GM19043 (cell line): Measurements from ENCODE around the gene ADGRG1.

ENCODE experiments used
- ATAC-seq: cut with Tn5 transposase; IDR thresholded peaks from one replicate; pipeline ENCODE4 v1.9.1; 2021; ENCODE audit warnings: low read depth; ENCODE audit not compliant: unreplicated experiment

Gene ADGRG1

DNA sequence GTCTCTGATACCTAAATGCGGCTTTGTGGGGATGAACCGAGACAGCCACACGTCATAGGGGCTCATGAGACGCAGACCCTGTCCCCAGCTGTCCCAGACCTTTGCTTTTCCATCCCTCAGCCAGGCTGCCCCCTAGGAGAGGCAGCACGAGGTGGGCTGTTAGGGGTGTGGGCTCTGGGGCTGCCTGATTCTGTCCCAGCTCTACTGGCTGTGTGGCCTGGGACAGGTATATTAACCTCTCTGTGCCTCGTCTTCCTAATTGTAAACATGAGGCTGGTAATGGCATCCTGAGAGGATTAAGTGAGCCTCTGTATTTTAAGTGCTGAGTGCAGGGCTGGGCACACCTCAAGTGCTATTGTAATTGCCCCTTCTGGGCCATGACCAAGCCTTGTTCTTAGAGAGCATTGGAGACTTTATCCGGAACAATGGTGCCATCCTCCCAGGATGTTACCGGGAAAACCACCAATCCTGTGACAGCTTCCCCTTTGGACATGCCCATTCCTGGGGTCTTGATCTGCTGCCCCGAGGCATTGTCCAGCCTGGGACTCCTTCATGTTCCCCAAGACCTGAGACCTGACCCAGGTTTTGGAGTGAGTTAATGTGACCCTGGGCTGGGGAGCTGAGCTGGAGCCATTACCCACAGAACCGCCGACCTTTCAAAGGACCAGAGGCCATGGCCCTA, 5.1 kb downstream of the ADGRG1 start:
- ATAC-seq = no peak

DNA sequence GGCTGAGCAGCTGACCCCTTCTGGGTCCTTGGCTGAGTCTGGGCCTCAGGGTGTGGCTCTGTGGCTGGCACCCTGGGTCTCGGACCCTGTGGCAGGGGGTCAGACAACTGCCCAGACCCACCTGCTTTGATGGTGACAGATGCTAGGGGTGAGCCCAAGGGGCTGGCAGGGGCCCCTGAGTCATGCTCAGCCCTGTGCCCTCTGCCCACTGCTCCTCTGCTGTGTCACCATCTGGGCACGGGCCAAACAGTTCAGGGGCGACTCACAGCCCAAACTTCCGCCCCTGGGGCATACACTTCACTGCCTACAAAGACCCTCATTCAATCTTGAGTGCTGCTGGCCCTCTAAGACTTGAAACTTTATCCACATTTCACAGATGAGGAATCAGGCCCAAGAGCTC, 5.7 kb downstream of the ADGRG1 start:
- ATAC-seq = no peak

DNA sequence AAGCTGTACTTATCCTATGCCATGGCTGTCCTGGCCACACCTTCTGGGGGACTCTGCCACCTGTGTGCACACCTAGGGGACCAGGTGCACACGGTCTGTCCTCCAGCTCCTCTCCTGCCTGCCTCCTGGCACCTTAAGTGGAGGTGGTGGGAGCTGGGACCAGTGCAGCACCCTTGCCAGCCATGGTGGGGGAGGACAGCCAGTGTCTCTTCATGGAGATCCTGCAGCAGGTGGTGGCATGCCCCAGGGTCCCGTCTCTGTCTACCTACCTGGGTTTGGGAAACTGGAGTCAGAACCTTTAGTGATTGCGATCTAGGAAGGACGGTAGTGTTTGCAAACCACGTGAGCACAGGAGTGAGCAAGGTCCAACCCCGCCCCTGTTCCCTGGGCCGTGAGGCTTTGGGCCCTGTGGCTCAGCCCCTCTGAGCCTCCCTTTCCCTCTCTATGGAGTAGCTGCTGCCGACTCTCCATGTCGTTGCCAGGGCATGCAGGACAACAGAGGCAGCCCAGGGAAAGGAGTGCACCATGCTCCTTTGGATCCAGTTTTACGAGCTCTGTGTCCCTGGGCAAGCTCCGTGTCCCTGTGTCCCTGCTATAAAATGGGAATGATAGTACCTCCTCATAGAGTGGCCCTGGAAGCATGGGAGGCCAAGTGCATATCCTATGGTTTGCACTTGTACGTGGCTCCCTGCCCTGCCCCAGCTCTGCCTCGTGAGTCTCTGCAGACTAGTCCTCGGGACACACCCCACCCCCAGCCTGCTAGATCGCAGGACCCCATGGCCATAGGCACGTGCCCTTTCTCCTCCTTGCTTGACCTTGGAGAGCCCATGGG, 7.1 kb downstream of the ADGRG1 start:
- no peak for ATAC-seq

DNA sequence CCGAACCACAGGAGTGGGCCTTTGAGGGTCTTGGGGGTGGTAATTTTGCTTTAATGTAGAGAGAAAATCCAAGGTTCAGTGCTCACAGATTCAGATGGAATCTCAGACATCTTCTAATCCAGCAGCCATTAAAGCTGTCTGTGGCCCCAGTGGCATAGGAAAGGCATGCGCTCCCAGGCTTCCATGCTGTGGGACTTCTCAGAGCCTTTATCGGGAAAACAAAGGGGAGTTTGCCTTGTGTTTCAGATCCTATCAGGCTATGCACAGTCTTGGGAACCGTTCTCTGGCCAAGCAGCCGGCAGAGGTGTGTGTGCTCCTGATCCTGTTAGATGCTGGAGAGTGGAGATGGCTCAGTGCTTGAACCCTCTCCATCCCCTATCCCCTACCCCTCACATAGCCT, 7.8 kb downstream of the ADGRG1 start:
- ATAC-seq = no peak

DNA sequence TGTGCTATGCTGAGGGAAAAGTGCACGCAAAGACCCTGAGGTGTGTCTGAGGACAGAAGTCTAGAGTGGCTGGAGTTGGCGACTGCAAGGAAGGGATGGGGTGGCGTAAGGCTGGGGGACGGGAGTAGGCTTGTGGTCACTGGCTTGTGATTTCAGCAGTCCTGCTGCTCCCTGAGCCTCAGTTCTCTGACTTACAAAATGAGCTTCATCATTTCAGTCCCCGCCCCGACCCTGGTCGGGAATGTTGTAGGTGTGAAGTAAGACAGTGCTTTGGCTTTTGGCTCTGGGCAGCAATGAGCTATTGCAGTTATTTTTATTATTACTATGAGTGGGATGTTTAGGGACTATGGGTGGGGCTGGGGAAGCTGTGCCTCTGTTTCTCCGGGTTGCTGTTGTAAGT, 8.6 kb downstream of the ADGRG1 start:
- ATAC-seq = no peak

DNA sequence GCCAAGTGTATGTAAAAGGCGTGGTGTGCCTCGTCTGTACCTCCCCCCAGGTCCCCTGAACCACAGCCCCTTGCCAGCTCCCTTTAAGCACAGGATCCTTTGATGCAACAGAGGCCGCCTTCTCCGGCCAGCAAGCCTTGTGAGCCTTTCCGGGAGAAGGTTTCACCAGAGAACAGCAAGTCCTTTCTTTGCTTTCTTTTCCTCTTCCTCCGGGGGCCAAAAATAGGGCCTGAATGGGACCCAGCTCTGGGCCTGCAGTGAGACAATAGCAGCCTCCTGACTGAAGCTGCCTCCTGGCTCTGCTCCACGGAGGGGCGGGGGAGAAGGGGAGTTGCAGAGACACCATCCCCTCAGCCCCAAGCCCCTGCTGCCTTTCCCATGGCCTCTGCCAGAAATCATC, 9.0 kb downstream of the ADGRG1 start:
- no peak for ATAC-seq

DNA sequence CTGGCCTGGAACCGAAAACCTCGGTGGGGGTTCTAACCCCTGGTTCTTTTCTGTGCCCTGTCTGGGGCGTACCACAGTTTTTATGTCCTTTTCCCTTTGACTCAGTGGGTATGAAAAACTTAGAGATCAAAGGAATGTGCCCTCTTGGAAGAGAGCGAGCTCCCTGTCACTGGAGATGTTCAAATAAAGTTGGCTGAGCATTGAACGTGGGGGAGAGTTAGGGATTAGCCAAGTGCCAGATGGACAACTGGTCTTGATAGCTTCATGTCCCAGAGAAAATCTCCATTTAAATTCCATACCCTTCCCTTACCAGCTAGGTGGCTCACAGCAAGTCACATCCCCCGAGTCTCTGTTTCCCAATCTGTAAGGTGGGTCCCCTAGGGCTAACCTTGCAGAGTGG, 9.5 kb downstream of the ADGRG1 start:
- no peak for ATAC-seq

DNA sequence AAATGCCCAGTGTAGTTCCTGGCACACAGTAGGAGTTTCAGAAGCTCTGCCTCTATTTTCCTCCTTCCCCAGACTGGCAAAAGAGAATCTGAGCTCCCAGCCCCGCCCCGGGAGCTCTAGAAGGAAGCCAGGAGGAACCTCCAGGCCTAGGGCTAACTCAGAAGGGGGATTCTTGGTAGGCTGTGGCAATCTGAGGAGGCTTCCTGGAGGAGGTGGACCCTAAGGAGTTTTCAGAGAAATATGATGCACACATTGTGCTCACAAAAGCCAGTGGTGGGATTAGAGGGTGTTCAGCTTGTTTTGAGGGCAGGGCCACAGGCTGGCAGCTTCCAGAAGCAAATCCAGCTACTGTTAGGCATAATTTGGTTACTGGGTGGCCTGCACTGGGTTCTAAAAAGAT, 10.0 kb downstream of the ADGRG1 start:
- no peak for ATAC-seq

DNA sequence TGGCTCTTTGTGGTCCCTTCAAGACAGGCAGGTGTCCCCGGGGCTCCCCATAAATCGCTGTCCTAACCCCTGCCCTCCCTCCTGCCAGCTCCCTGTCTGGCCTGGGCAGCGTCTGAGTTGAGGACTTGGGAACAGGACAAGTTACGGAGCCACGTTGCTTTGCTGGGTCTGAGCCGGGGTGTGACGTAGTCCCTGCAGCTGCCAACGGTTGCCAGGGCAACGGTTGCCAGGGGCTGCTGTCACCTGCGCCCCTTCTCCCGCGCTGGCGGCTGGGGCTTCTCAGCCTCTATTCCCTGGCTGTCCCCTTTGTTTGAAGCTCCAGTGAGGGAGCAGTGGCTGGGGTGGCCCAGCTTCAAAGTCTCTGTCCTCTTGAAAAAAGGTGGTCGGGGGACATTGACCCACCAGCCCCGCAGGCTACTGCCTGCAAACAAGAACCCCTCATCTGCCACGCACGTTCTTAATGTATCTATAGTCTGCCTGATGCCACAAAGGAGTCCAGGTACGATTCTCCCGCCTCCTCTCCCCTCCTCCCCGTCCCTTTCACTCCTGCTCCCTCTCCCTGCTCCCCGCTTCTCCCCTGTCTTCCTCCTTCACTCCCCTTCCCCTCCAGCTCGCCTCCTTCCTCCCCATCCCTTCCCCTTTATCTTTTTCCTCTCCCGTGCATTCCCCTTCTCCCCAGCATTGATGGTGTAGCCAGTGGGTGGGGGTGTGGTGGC, 10.9 kb downstream of the ADGRG1 start:
- ATAC-seq = no peak

DNA sequence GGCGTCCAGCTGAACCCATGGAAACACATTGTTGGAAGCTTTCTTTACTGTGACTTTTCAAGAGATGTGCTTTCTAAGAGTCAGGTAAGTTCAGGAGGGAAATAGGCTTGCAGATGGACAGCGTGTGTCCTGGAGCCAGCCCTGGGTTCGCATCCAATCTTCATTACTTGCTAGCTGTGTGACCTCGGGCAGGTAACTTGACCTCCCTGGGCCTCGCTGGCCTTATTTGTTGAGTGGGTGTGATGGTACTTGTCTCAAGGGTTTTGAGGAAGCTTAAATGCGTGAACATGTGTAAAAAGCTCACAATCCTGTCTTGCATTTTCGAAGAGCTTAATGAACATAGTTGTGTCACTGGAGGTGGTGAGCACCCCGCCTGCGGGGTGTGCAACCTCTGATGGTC, 11.8 kb downstream of the ADGRG1 start:
- no peak for ATAC-seq

DNA sequence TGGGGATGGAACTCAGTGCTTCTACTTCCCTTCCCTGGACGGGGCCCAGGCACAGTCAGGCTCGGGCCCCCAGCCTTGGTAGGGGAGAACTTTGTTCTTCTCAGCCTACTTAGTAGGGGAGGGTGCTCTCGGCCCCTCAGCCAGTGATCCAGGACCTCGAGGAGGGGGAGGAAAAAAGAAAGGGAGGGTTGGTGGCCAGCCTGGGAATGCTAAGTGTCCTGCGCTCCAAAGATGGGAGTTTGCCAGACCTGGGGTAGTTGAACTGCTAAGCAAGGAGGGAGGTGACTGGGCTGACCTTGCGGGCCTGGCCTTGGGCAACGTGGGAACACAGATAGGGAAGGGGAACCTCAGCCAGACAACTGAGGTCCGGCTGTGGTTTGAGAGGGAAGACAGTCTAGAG, 12.2 kb downstream of the ADGRG1 start:
- no peak for ATAC-seq

DNA sequence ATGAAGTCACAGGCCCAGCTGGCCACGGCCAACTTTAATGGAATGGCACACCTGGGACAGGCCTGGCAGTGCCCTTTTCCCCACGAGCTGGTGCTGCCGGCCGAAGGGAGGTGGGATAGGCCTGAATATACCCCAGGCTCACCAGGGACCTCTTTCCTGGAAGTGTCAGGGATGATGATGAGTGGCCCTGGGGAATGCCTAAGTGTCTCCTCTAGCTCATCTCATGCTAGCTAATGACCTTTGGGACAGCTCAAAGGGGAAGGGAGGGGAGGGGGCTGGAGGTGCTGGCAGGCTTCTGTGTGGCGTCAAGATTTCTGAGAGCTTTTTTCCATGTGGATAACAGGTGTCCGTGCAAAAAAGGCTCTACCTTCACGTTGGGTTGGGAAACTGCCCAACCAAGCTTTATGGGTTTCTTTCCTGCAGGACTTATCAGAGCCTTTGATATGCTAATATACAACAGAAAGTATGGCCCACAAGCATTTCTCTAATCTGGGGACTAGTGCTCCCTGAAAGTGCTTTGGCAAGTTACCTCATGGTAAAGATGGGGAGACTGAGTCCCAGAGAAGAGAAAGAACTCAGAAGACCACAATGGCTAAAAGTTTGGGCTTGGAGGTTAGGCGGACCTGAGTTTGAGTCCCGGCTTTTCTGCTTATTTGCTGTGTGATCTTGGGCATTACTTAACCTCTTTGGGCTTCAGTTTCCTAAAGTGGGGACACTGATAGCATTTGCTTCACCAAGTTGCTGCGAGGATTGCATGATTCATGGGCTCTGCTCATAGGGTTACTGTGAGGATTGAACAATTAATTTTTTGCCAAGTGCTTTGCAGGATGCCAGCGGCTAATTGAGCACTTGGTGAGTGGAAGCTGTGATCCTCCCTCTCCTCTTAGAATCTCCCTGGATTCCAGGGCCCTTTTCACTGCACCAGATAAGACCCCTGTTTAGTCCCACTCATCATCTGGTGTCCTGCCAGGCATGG, 14.0 kb downstream of the ADGRG1 start:
- ATAC-seq = no peak

DNA sequence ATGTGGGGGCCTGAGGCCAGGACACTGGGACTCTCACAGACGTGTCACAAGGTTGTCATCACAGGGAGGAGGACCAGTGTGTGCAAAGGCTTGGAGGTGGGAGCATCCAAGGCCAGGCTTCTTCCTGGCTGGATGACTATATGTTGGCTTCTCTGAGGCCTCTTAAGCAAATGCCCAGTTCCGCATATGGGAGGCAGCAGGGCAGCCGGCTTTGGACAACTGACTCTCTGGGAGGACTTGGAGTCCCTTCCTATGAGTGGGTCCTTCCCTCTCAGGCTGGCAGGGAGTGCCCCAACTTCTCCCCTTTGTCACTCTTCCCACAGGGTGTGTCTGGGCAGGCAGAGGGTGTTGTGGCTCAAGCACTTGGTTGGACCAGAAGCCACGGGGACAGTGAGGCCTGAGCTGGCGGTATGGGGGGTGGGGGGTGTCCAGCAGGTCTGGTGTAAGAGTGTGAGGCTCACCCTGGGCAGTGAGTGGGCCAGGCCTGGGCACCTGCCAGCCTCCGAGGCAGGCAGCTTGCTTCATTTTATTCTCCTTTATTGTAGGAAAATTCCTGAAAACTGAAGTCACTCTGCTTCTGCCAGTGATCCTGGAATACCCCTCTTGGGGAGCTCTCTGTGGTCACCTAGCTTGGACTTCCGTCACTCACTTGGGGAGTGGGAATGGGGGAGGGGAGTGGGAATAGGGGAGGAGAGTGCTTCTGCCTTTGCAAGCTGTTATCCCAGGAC, 14.9 kb downstream of the ADGRG1 start:
- ATAC-seq = no peak

DNA sequence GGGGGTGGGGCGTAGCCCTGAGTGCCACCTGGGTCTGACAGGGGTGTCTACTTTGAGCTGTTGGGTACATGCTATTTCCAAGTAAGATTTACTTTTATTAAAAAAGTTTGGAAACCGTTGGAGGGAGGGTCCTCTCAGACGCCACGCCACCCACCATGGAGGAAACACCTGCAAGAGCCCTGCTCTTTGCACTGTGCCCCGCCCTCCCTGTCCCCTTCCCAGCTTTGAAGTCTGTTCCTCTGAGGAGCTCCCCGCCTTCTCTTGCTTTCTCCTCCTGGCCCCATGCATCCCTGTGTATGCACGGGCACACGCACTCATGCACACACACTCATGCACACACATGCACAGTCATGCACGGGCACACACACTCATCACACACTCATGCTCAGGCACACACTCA, 15.5 kb downstream of the ADGRG1 start:
- ATAC-seq = no peak

DNA sequence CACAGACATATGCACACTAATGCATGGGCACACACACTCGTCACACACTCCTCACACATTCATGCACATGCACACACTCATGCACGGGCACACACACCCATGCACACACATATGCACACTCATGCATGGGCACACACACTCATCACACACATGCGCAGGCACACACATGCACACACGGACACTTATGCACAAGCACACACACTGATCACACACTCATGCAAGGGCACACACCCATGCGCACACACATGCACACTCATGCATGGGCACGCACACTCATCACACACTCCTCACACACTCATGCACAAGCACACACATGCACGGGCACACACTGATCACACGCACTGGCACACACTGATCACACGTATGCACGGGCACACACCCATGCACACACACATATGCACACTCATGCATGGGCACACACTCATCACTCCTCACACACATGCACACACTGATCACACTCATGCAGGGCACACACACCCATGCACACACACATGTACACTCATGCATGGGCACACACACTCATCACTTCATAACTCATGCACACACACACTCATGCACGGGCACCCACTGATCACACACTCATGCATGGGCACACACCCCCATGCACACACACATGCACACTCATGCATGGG, 16.1 kb downstream of the ADGRG1 start:
- no peak for ATAC-seq

DNA sequence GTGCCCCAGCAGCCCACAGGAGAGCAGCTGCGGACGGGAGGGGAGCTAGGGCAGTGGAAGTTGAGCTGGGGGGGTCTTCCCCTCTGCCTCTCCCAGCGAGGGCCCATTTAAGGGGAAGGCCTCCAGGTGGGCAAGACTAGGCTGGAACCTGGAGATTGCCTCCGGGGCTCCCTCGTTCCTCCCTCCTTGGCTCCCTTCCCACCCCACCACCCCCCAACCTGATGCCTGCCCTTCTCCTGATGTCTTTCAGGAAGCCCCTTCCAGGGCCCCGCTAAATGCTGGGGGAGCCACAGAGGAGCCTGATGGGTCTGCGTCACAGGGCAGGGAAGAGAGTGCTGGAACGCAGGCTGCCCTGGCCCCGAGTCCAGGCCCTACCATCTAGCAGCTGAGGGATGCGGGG, 16.7 kb downstream of the ADGRG1 start:
- ATAC-seq = no peak

DNA sequence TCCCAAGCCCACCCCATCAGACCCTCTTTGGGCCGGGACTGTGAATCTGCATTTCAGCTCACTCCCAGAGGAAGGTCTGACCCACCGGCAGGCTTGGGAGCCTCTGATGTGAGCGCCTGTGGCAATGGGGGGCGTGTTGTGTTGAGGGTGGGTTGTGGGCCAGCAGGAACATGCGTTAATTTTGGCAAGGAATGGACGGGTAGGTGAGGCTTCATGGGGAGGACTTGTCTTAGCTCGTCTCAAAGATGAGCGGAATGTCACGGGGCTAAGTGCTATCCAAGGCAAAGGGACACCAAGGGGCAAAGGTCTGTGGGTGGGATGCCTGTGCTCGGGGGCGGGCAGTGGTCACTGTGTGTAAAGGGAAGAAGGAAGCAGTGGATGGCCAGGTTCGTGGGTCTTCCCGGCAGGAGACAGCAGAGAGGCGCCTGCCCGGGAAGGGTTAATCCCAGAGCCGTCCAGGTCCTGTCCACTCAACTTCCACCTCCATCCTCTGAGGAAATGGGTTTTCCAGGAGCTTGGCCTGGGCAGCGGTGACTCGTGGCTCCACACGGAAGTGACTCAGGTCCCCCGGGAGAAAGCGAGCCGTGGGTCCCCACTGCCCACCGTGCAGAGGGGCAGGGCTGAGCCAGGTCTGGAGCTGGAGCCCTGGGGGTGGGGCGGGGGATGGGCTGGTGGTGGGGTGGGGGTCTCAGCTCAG, 17.4 kb downstream of the ADGRG1 start:
- no peak for ATAC-seq

DNA sequence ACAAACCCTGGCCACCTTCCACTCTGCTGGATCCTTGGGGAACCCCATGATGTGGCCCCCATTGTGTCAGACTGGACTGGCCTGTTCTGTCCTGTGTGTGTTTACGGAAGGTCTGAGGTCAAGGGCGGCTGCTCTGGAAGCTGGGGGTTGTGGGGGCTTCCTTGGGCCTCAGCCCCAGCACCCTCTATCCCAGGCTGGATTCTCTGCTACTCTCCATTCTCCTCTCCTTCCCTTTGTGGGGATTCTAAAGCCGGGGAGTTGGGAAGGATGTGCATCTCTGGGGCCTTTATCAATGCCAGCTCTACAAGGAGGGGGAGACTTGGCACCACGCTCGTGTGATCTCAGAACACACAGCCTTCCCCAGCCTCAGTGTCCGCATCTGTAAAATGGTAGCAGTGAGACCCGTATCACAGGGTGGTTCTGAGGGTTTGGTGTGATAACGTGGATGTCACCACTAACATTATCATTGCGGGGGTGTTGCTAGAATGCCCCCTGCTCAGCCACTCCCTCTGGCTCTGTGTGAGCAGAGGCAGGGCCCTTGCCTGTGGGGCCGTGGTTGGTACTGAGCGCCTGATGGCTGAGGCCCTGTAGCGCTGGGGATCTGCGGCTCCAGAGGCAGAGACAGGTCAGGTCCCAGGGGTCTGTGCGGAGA, 18.1 kb downstream of the ADGRG1 start:
- ATAC-seq = no peak
